Natural killer cell (primary cell): ENCODE results near the gene PEPD. TPM values are rescaled to one million over a fixed set of nuclear protein-coding genes. Genes with fewer than 3 reads are reported as not detected.

Source experiments
- ATAC-seq, 3 donors: fragments of 150-1000 bp in 2 of 3; fragments of 200-7000 bp in 1 of 3; cut with Tn5 transposase; 1 replicate in 1 of 3; 2 replicates in 2 of 3; pipeline ENCODE4 v1.10.0; 2021; ENCODE audit warnings: mild to moderate bottlenecking in 2 of 3, moderate library complexity in 2 of 3
- DNase-seq, 2 donors: peaks; one replicate each; pipeline versions ENCODE4 v3.0.0 to v3.0.0-alpha.2; 2013 to 2021; ENCODE audit warnings: mixed read lengths in 1 of 2
- H3K27ac ChIP-seq: one replicate; pipeline ENCODE4 v1.5.1; 2013; ENCODE audit warnings: mild to moderate bottlenecking, low read length
- H3K27me3 ChIP-seq: one replicate; pipeline ENCODE4 v1.6.1; 2013; ENCODE audit warnings: low read length; ENCODE audit not compliant: control insufficient read depth, insufficient read depth
- H3K36me3 ChIP-seq: one replicate; pipeline ENCODE4 v1.6.1; 2013; ENCODE audit warnings: low read length; ENCODE audit not compliant: control insufficient read depth, insufficient read depth
- H3K4me1 ChIP-seq: one replicate; pipeline ENCODE4 v1.6.1; 2013; ENCODE audit warnings: low read length; ENCODE audit not compliant: control insufficient read depth, insufficient read depth
- H3K4me3 ChIP-seq: one replicate; pipeline ENCODE4 v1.5.1; 2013; ENCODE audit warnings: low read length
- H3K9me3 ChIP-seq: one replicate; pipeline ENCODE4 v1.6.1; 2013; ENCODE audit warnings: low read length; ENCODE audit not compliant: control insufficient read depth, insufficient read depth
- H3K27ac Mint-ChIP-seq, 2 donors: one replicate each; pipeline ENCODE4 v1.8.0; 2022; ENCODE audit warnings: mild to moderate bottlenecking in 2 of 2, mixed read lengths in 2 of 2, moderate library complexity in 1 of 2
- H3K27me3 Mint-ChIP-seq, 2 donors: one replicate each; pipeline ENCODE4 v1.8.0; 2022; ENCODE audit warnings: low read depth in 2 of 2, mixed read lengths in 2 of 2
- H3K36me3 Mint-ChIP-seq: one replicate; pipeline ENCODE4 v1.8.0; 2022; ENCODE audit warnings: mixed read lengths
- H3K4me1 Mint-ChIP-seq, 2 donors: one replicate each; pipeline ENCODE4 v1.8.0; 2022; ENCODE audit warnings: mixed read lengths in 2 of 2
- H3K4me3 Mint-ChIP-seq: one replicate; pipeline ENCODE4 v1.8.0; 2022; ENCODE audit warnings: mild to moderate bottlenecking, moderate library complexity, mixed read lengths
- H3K9me3 Mint-ChIP-seq, 2 donors: one replicate each; pipeline ENCODE4 v1.8.0; 2022; ENCODE audit warnings: mixed read lengths in 2 of 2
- CTCF ChIP-seq: fragments of 200-600 bp; IDR thresholded peaks from one replicate; pipeline ENCODE4 v1.8.0; 2022; ENCODE audit warnings: antibody characterized with exemption
- WGBS: methylation state at CpG from one replicate; pipeline ENCODE4 v1.1.7; 2013; ENCODE audit warnings: missing lambda C conversion rate; ENCODE audit not compliant: insufficient coverage; 5-methylcytosine and 5-hydroxymethylcytosine counted together
- intact Hi-C: fragments of 100-400 bp; cut with micrococcal nuclease; formaldehyde crosslinking; loops from one replicate; pipeline ENCODE4 v1.14.2; 2022
- total RNA-seq, 4 donors: library from RNA; stranded (reverse); fragments of 120-200 nt in 1 of 4; gene quantifications; one replicate each; pipeline versions ENCODE4 v1.2.3 to v1.2.4, GENCODE V29; 2013 to 2022

Gene PEPD
- total RNA-seq, 3 donors from 2014 or later (not counting 1 experiment from before 2014, with no cell fraction given) = 33.9 to 42.2 (median 40.9) TPM

GRCh38 chr19:33381101-33381500 lies 140.5 kb downstream of the PEPD start:
- no peaks in the 10 kb centered on the region for H3K9me3 Mint-ChIP-seq
- no peaks in the 10 kb centered on the region for H3K36me3 Mint-ChIP-seq
- ATAC-seq = no peak
- H3K4me3 Mint-ChIP-seq = no peak overlapping the region
- Histone ChIP-seq H3K36me3 (peaks cover 19% of the 10 kb centered on the region), H3K27ac (no peak overlapping the region), H3K27me3 (no peaks in the 10 kb centered on the region), H3K4me3 (no peak overlapping the region), H3K9me3 (no peaks in the 10 kb centered on the region), H3K4me1 (no peaks in the 10 kb centered on the region)
- DNase-seq = no peak
- peaks cover 49 to 61% of the 10 kb centered on the region in 2 donors for H3K4me1 Mint-ChIP-seq
- peak overlapping the region in 1 of 2 donors; percentile 45 for H3K27ac Mint-ChIP-seq
- intact Hi-C loops = no loop called here
- H3K27me3 Mint-ChIP-seq = no peaks in the 10 kb centered on the region
- WGBS = 91% methylated on average over 4 of the region's 4 CpGs
- TF ChIP-seq CTCF = no peak

DNA sequence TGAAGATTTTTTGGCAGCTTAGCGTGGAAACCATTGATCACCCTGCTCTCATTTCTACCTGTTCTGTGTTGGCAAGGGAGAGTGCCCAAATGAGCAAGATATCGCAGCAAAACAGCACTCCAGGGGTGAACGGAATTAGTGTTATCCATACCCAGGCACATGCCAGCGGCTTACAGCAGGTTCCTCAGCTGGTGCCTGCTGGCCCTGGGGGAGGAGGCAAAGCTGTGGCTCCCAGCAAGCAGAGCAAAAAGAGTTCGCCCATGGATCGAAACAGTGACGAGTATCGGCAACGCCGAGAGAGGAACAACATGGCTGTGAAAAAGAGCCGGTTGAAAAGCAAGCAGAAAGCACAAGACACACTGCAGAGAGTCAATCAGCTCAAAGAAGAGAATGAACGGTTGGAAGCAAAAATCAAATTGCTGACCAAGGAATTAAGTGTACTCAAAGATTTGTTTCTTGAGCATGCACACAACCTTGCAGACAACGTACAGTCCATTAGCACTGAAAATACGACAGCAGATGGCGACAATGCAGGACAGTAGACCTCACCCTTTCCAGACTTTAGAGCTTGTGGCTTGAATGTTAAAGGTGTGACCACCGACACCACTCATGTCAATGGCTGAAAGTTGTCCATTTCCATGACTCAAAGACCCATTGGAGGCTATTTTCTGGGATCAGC lies 142.3 kb downstream of the PEPD start:
- peaks cover 16% of the 10 kb centered on the region for H3K36me3 ChIP-seq
- no peaks in the 10 kb centered on the region for H3K36me3 Mint-ChIP-seq

GRCh38 chr19:33377586-33378475 lies 143.8 kb downstream of the PEPD start:
- H3K4me1 Mint-ChIP-seq = peaks cover 63 to 65% of the 10 kb centered on the region in 2 donors
- ATAC-seq = no peak
- no peak for TF ChIP-seq CTCF
- H3K9me3 ChIP-seq = no peaks in the 10 kb centered on the region
- H3K27me3 ChIP-seq = no peaks in the 10 kb centered on the region
- H3K36me3 ChIP-seq = peaks cover 12% of the 10 kb centered on the region
- H3K27ac ChIP-seq = no peak overlapping the region
- no peaks in the 10 kb centered on the region for H3K27me3 Mint-ChIP-seq
- H3K9me3 Mint-ChIP-seq = no peaks in the 10 kb centered on the region
- DNase-seq = no peak
- no peak overlapping the region for H3K27ac Mint-ChIP-seq
- peaks cover 13% of the 10 kb centered on the region for H3K4me1 ChIP-seq
- H3K36me3 Mint-ChIP-seq = no peaks in the 10 kb centered on the region
- no peak overlapping the region for H3K4me3 ChIP-seq
- H3K4me3 Mint-ChIP-seq = no peak overlapping the region
- WGBS = 93% methylated on average over 12 of the region's 12 CpGs
- intact Hi-C loops = no loop called here

More for the DNA sequence above, 142.3 kb downstream of the PEPD start:
- Histone ChIP-seq H3K4me3 (no peak overlapping the region), H3K27ac (no peak overlapping the region), H3K4me1 (peaks cover 7% of the 10 kb centered on the region), H3K27me3 (no peaks in the 10 kb centered on the region), H3K9me3 (no peaks in the 10 kb centered on the region)
- intact Hi-C loops = no loop called here
- TF ChIP-seq CTCF = no peak
- no peaks in the 10 kb centered on the region for H3K9me3 Mint-ChIP-seq
- DNase-seq (no peak), ATAC-seq (no peak)
- peak overlapping the region in 1 of 2 donors; percentile 40 for H3K27ac Mint-ChIP-seq
- WGBS = 97% methylated on average over 16 of the region's 16 CpGs
- H3K4me3 Mint-ChIP-seq = no peak overlapping the region
- H3K27me3 Mint-ChIP-seq = no peaks in the 10 kb centered on the region
- H3K4me1 Mint-ChIP-seq = peaks cover 68 to 75% of the 10 kb centered on the region in 2 donors
